A549 treated with Hydrocortisone at 1 μM for 4 hours (cell line): ENCODE measurements around the gene HTRA1. TPM values are rescaled to one million over a fixed set of nuclear protein-coding genes. Genes with fewer than 3 reads are reported as not detected.

Experiments used
- total RNA-seq: library from RNA; stranded (reverse); fragments of 200-300 nt; extraction: Qiagen RNA extraction; gene quantifications from 5 replicates; pipeline ENCODE4 v1.2.3, GENCODE V29; 2022

HTRA1 gene
- total RNA-seq = 48.4 to 63.5 TPM (median 53.0 TPM) in 5 replicates

GRCh38 chr10:122461367-122461728 lies at the start of gene HTRA1:
TSS of gene HTRA1 (plus strand) at chr10:122461553. CDS start at chr10:122461653, 100 bp downstream.

GRCh38 chr10:122454603-122455080 lies 6.7 kb upstream of the HTRA1 start, which contains the start of gene ARMS2:
TSS of gene ARMS2 (plus strand) at chr10:122454653. CDS start at chr10:122454728, 75 bp downstream.

GRCh38 chr10:122560279-122560804 lies 99.0 kb downstream of the HTRA1 start, which contains the start of gene DMBT1:
TSS of gene DMBT1 (plus strand) at chr10:122560754. CDS start at chr10:122560771, 17 bp downstream.

Other genes with a start within 250 kb of the HTRA1 start
- gene BTBD16, start 190.3 kb upstream of the HTRA1 start, total RNA-seq = 0.44 to 0.62 TPM (median 0.55 TPM) in 5 replicates
- 14.9 to 27.3 TPM (median 21.3 TPM) in 5 replicates for gene PLEKHA1, start 86.8 kb upstream of the HTRA1 start, total RNA-seq
- not detected in 5 replicates for gene ARMS2, start 6.9 kb upstream of the HTRA1 start, total RNA-seq
- gene DMBT1, start 99.2 kb downstream of the HTRA1 start, total RNA-seq = 0.16 to 0.28 TPM (median 0.20 TPM) in 5 replicates
- not detected in 5 replicates for gene C10orf120, start 238.3 kb downstream of the HTRA1 start, total RNA-seq